ENCODE data around the gene FAM169A.
"Not testable (repeated sequence)": the region's sequence is repeated elsewhere in the genome, so short reads cannot be mapped to it uniquely, and the experiment has no call there.

Gene FAM169A

DNA sequence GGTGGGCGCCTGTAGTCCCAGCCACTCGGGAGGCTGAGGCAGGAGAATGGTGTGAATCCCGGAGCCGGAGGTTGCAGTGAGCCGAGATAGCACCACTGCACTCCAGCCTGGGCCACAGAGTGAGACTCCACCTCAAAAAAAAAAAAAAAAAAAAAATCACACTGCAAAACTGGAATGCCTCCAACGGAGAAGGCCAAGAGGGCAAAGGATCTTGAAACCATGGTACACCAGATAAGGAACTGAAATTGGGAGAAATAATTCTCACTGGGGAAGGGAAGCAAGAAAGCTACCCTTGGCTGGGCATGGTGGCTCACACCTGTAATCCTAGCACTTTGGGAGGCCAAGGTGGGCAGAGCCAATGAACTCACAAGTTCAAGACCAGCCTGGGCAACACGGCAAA lies 9.2 kb downstream of the FAM169A start:
- not testable (repeated sequence) for H3K4me3 ChIP-seq (ENCODE audit: low read length); H3K36me3 ChIP-seq (ENCODE audit: insufficient read depth, low read length); H3K4me1 ChIP-seq (ENCODE audit: insufficient read depth, low read length); H3K9me3 ChIP-seq (ENCODE audit: low read length); H2AFZ ChIP-seq (ENCODE audit: low read depth, low read length); H3K27me3 ChIP-seq (ENCODE audit: insufficient read depth, low read length)

DNA sequence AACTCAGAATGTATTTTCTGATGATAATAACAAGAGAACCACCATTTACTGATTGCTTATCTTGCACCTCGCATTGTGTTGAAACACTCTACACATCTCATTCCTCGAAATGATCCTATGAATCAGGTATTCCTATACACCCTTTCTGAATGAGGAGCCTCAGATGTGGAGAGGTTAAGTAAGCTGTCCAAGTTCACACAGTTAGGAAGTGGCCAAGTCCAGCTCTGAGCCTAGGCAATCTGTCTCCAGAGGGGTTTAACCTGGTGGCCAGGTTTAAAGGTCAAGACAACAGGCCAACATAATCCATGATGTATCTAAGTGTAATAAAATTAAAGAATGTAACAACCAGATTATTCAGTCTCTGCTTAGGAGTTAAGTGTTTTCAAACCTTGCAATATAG lies 12.9 kb downstream of the FAM169A start:
- Histone ChIP-seq H3K27me3 (ENCODE audit: insufficient read depth, low read length) (no peaks in the 10 kb centered on the region), H2AFZ (ENCODE audit: low read depth, low read length) (no peak overlapping the region), H3K4me3 (ENCODE audit: low read length) (no peak overlapping the region), H3K36me3 (ENCODE audit: insufficient read depth, low read length) (no peaks in the 10 kb centered on the region), H3K9me3 (ENCODE audit: low read length) (peaks cover 4% of the 10 kb centered on the region), H3K4me1 (ENCODE audit: insufficient read depth, low read length) (peaks cover 8% of the 10 kb centered on the region)

DNA sequence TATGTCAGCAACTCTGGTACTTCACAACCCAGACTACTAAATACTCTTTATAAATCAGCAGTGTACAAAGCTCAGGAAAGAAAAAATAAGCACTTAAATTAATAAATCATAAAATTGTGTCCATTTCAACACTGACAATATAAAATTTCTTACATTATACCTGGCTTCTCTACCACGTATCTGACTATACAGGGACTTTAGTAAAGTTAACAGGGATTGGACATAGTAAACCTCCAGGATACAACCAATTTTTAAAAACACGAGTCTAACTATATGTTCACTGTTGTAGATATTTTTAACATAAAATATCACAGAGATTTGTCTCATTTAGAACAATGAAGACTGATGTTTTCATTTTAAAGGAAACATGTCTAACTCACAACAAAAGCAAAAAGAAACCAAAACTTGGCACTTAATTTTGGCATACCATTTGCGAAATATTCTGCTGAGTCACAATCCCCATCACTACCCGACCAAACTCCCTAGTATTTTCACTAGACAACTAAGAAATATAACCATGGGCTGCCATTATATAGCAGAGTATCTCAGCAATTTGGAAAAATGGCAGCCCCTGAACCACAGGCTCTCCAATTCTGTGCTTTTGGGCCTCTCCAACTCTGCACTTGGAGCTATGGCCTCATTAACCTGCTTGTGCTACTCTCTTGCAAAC lies 14.4 kb downstream of the FAM169A start:
- H2AFZ ChIP-seq (ENCODE audit: low read depth, low read length): no peak overlapping the region
- H3K27me3 ChIP-seq (ENCODE audit: insufficient read depth, low read length): no peaks in the 10 kb centered on the region
- no peak overlapping the region for H3K4me3 ChIP-seq (ENCODE audit: low read length)
- H3K9me3 ChIP-seq (ENCODE audit: low read length): peaks cover 2% of the 10 kb centered on the region
- no peaks in the 10 kb centered on the region for H3K36me3 ChIP-seq (ENCODE audit: insufficient read depth, low read length)
- H3K4me1 ChIP-seq (ENCODE audit: insufficient read depth, low read length): peaks cover 8% of the 10 kb centered on the region

DNA sequence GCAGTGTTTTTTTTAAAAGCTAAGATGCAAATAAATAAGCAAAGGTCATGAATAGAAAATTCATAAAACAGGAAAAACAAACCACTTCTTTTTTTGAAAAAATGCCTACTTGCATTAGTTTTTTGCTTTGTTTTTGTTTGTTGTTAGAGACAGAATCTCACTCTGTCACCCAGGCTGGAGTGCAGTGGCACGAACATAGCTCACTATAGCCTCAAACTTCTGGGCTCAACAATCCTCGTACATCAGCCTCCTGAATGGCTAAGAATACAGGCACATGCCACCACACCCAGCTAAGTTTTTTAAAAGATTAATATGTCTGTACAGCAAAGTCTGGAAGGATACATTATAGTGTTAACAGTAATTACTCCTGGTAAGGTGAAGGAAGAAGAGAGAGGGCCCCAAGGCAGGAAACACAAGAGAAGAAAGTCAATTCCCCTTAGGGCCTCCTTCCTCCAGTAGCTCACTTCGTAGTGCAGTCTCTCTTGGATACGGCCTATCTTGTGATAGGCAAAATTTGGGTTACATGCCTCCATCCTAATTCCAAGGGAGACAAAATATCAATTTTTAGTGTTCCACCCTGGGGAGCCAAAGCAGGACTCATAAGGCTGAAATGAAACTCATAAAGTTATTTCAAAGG lies 15.3 kb downstream of the FAM169A start:
- Histone ChIP-seq H3K4me3 (ENCODE audit: low read length) (no peak overlapping the region), H2AFZ (ENCODE audit: low read depth, low read length) (no peak overlapping the region), H3K4me1 (ENCODE audit: insufficient read depth, low read length) (peaks cover 8% of the 10 kb centered on the region), H3K36me3 (ENCODE audit: insufficient read depth, low read length) (no peaks in the 10 kb centered on the region), H3K9me3 (ENCODE audit: low read length) (peaks cover 2% of the 10 kb centered on the region), H3K27me3 (ENCODE audit: insufficient read depth, low read length) (no peaks in the 10 kb centered on the region)

DNA sequence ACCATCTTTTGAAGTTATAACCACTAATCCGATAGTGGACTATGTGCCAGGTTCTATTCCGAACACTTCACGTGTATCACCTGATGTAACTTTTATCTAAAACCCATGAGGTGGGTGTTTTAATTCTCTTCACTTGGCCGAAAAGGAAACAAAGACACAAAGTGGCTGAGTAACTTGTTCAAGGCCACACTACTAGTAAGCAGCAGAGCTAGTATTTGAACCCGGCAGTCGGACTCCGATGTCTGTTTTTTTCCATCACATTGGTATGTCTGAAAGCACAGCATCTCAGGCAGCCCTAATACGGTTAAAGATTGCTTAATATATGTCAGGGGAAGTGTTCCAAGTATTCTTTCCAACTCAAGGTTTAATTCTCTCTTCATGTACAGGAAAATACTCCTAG lies 16.2 kb downstream of the FAM169A start:
- Histone ChIP-seq H3K27me3 (ENCODE audit: insufficient read depth, low read length) (no peaks in the 10 kb centered on the region), H3K36me3 (ENCODE audit: insufficient read depth, low read length) (no peaks in the 10 kb centered on the region), H3K4me1 (ENCODE audit: insufficient read depth, low read length) (peaks cover 8% of the 10 kb centered on the region), H3K4me3 (ENCODE audit: low read length) (no peak overlapping the region), H2AFZ (ENCODE audit: low read depth, low read length) (no peak overlapping the region), H3K9me3 (ENCODE audit: low read length) (no peaks in the 10 kb centered on the region)

DNA sequence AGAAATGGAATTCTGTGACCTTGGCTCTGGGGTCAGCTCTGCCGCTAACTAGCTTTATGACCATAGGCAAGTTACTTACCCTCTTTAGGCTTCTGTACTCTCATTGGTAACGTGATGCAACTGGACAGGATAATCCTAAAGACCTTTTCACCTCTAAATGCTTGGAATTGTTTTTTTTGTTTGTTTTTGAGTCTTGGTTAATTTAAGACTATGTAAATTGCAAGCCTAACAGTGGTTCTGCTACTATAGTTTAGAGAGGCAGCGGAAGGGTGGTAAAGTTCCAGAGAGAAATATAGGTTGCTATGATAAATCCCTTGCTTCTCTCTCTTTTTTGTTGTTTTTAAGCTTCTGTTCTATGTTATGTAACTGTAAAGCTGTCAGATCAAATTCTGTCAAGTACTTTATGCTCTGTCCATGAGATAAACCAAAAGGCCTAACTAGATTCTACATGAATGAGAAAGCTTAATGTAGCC lies 17.6 kb downstream of the FAM169A start:
- H3K36me3 ChIP-seq (ENCODE audit: insufficient read depth, low read length): no peaks in the 10 kb centered on the region
- H3K27me3 ChIP-seq (ENCODE audit: insufficient read depth, low read length): no peaks in the 10 kb centered on the region
- no peaks in the 10 kb centered on the region for H3K9me3 ChIP-seq (ENCODE audit: low read length)
- no peak overlapping the region for H2AFZ ChIP-seq (ENCODE audit: low read depth, low read length)
- H3K4me1 ChIP-seq (ENCODE audit: insufficient read depth, low read length): peaks cover 8% of the 10 kb centered on the region
- H3K4me3 ChIP-seq (ENCODE audit: low read length): no peak overlapping the region

DNA sequence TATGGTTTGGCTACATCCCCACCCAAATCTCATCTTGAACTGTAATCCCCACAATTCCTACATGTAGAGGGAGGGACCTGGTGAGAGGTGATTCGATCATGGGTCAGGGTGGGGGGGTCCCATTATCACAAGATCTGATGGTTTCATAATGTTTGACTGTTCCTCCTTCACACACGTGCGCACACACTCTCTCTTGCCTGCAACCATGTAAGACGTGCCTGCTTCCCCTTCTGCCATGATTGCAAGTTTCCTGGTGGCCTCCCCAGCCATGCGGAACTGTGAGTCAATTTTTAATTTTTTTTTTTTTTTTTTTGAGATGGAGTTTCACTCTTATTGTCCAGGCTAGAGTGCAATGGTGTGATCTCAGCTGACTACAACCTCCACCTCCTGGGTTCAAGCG lies 27.0 kb downstream of the FAM169A start:
- Histone ChIP-seq H2AFZ (ENCODE audit: low read depth, low read length) (no peak overlapping the region), H3K36me3 (ENCODE audit: insufficient read depth, low read length) (peaks cover 9% of the 10 kb centered on the region), H3K4me1 (ENCODE audit: insufficient read depth, low read length) (no peaks in the 10 kb centered on the region), H3K27me3 (ENCODE audit: insufficient read depth, low read length) (no peaks in the 10 kb centered on the region), H3K9me3 (ENCODE audit: low read length) (no peaks in the 10 kb centered on the region), H3K4me3 (ENCODE audit: low read length) (no peak overlapping the region)

DNA sequence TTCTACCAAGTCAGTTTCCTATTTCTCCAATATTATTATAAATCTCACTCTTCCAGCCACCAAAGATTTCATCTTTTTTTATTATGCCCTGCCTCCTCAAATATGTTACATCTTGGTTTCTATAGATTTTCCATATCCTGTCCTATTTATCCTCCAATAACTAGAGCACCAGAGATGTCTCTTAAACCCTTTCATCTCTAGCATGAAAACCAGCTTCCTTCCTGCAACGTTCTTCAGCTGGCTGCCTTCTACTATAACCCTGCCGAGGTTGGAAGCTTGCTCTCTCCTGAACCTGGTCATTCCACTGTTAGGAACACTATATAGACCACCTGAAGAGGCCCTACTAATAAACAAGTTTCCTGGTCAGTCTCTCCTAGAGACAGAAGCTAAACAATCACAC lies 27.9 kb downstream of the FAM169A start:
- H3K36me3 ChIP-seq (ENCODE audit: insufficient read depth, low read length): peaks cover 12% of the 10 kb centered on the region
- no peak overlapping the region for H2AFZ ChIP-seq (ENCODE audit: low read depth, low read length)
- H3K27me3 ChIP-seq (ENCODE audit: insufficient read depth, low read length): no peaks in the 10 kb centered on the region
- no peaks in the 10 kb centered on the region for H3K4me1 ChIP-seq (ENCODE audit: insufficient read depth, low read length)
- H3K4me3 ChIP-seq (ENCODE audit: low read length): no peak overlapping the region
- H3K9me3 ChIP-seq (ENCODE audit: low read length): no peaks in the 10 kb centered on the region

DNA sequence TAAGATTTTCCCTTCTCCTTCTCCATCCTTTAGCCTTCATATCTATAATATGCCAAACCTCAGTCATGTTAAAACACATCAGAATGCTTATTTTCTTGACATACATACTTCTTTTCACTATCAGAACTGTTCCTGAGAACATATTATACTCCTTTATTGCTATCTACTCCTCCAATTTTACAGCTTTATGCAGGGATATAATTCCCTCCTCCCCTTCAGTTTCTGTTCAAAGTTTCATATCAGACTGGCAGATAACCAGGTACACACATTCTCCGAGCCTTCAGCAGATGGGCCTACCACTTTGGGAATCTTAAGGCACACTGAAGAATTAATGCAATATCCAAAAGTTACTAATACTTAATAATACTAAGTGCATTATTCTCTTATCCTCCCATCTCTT lies 29.1 kb downstream of the FAM169A start:
- peaks cover 12% of the 10 kb centered on the region for H3K36me3 ChIP-seq (ENCODE audit: insufficient read depth, low read length)
- H3K4me1 ChIP-seq (ENCODE audit: insufficient read depth, low read length): no peaks in the 10 kb centered on the region
- H2AFZ ChIP-seq (ENCODE audit: low read depth, low read length): no peak overlapping the region
- no peaks in the 10 kb centered on the region for H3K9me3 ChIP-seq (ENCODE audit: low read length)
- H3K27me3 ChIP-seq (ENCODE audit: insufficient read depth, low read length): no peaks in the 10 kb centered on the region
- no peak overlapping the region for H3K4me3 ChIP-seq (ENCODE audit: low read length)

DNA sequence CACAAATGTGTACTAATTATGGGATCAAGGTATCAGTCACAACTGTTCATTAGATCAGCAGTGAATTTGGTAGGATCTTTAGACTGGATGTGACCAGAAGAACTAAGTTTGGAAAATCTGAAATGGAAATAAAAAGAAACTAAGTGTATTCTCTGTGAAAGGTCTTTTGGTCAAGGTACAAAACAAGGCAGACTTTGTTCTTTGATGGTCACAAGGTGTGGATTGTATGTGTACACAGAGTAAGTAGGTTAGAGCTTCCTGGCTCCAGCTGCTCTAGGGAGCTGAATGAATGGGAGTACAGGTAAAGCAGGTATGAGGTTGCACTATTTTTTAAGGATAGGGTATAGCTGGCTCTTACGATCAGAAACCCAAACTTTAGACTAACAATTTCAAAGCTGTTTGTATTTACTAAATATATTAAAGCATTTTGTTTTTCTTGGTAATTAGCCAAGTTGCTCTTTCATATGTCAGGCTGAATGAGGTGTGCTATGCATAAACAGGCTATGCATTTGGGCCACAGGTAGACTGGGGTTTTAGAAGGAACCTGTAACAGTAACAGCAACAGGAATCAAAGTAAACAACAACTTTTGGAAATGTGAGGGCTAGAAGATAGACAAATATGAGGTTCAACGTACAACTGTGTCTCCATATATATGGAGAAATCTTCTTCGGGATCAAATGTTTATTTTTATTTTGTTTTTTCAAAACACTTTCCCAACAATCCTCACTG lies 32.5 kb downstream of the FAM169A start:
- H3K4me3 ChIP-seq (ENCODE audit: low read length): no peak overlapping the region

DNA sequence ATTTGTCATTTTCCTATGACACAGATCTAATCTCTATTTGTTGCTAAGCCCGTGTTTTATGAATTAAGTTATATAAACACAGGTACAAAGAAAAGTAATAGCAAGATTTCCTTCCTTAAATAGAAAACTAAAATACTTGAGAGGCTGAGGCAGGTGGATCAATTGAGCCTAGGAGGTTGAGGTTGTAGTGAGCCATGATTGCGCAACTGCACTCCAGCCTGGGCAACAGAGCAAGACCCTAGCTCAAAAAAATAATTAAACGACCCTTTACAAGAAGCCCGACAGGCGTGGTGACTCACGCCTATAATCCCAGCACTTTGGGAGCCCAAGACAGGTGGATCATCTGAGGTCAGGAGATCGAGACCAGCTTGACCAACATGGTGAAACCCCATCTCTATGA lies 36.8 kb downstream of the FAM169A start:
- Histone ChIP-seq H3K4me1 (ENCODE audit: insufficient read depth, low read length) (no peaks in the 10 kb centered on the region), H3K9me3 (ENCODE audit: low read length) (no peaks in the 10 kb centered on the region), H3K27me3 (ENCODE audit: insufficient read depth, low read length) (no peaks in the 10 kb centered on the region), H2AFZ (ENCODE audit: low read depth, low read length) (no peak overlapping the region), H3K36me3 (ENCODE audit: insufficient read depth, low read length) (peaks cover 4% of the 10 kb centered on the region), H3K4me3 (ENCODE audit: low read length) (no peak overlapping the region)

More for the DNA sequence above, 32.5 kb downstream of the FAM169A start:
- Histone ChIP-seq H3K4me1 (ENCODE audit: insufficient read depth, low read length) (no peaks in the 10 kb centered on the region), H3K9me3 (ENCODE audit: low read length) (no peaks in the 10 kb centered on the region), H2AFZ (ENCODE audit: low read depth, low read length) (no peak overlapping the region), H3K27me3 (ENCODE audit: insufficient read depth, low read length) (no peaks in the 10 kb centered on the region), H3K36me3 (ENCODE audit: insufficient read depth, low read length) (peaks cover 12% of the 10 kb centered on the region)

DNA sequence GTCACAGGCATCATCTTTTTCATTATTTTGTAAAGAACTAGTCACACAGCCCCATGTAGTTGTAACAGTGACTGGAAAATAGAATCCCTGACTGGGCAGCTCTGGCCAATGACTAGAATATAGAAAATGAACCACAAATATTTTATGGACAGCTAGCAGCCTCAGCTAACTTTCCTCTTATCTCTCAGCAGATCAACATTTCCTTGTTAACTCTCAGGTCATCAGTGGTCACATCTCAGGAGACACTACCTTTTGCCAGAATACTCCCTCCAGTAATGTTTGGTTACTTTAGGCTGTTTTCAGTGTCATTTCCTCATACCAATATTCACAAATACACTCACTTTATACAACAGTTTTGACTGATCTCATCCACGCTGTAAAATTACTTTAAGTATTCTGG lies 43.9 kb downstream of the FAM169A start:
- Histone ChIP-seq H3K4me1 (ENCODE audit: insufficient read depth, low read length) (no peaks in the 10 kb centered on the region), H3K9me3 (ENCODE audit: low read length) (peaks cover 2% of the 10 kb centered on the region), H3K36me3 (ENCODE audit: insufficient read depth, low read length) (peaks cover 10% of the 10 kb centered on the region), H2AFZ (ENCODE audit: low read depth, low read length) (no peak overlapping the region), H3K4me3 (ENCODE audit: low read length) (no peak overlapping the region), H3K27me3 (ENCODE audit: insufficient read depth, low read length) (no peaks in the 10 kb centered on the region)

DNA sequence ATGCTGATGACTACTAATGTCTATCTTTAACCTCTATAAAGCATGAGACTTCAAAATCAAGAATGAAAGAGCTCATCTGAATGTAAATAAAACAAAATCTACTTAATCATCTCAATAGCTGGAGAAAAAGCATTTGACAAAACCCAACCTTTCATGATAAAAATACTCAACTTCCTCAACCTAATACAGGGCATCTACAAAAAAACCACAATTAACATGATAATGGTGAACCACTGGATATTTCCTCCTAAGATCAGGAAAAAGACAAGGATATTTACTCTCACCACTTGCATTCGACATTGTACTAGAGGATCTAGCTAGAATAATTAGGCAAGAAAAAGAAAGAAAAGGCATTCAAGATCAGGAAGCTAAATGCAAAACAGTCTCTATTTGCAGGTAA lies 49.3 kb downstream of the FAM169A start:
- no peak overlapping the region for H2AFZ ChIP-seq (ENCODE audit: low read depth, low read length)
- H3K4me1 ChIP-seq (ENCODE audit: insufficient read depth, low read length): peaks cover 16% of the 10 kb centered on the region
- peaks cover 12% of the 10 kb centered on the region for H3K36me3 ChIP-seq (ENCODE audit: insufficient read depth, low read length)
- no peaks in the 10 kb centered on the region for H3K27me3 ChIP-seq (ENCODE audit: insufficient read depth, low read length)
- H3K9me3 ChIP-seq (ENCODE audit: low read length): peaks cover 2% of the 10 kb centered on the region
- H3K4me3 ChIP-seq (ENCODE audit: low read length): no peak overlapping the region
